ENCODE measurements around the gene HECTD2. TPM values are rescaled to one million over a fixed set of nuclear protein-coding genes. Genes with fewer than 3 reads are reported as not detected.

Gene HECTD2
- total and polyA plus RNA-seq, 9 of the 15 experiments (the other 6 are each of a cell fraction or from before 2014, with no cell fraction given): 1.3 to 5.9 (median 3.9) TPM

DNA sequence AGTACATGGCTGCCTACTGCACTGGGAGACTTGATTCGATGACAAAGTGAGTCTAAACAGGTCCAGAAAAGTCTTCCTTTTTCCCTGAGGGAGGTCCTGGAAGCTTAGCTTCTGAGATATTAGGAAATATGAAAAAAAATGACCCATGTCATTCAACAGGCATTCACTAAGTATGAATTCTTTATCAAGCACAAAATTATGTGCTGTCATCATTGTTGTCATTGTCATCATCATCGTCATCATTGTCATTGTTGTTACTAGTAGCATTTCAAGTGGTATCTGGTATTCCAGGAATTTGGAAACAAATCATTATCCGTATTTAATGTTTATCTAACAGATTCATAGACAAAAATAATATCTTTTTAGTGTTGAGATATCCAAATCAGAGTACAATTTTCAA lies 49.7 kb upstream of the HECTD2 start:
- Histone ChIP-seq H3K9me3 (replicated peaks; ENCODE audit: control insufficient read depth, insufficient read depth, low read depth, low read length) (no peaks in the 10 kb centered on the region), H3K79me2 (ENCODE audit: control insufficient read depth, insufficient read depth, low read length) (no peaks in the 10 kb centered on the region), H3K4me3 (no peak overlapping the region), H3K27me3 (ENCODE audit: control insufficient read depth in 2 of 2, insufficient read depth in 2 of 2, low read length in 2 of 2) (peaks cover 0 to 5% of the 10 kb centered on the region in 2 experiments; a peak in 1 of 5 replicates), H3K4me1 (replicated peaks in 1 of 2; ENCODE audit: control insufficient read depth in 2 of 2, insufficient read depth in 2 of 2, low read length in 2 of 2) (no peaks in the 10 kb centered on the region), H3K9me1 (ENCODE audit: control insufficient read depth, insufficient read depth, low read length) (no peaks in the 10 kb centered on the region), H4K20me1 (replicated peaks; ENCODE audit: control insufficient read depth, insufficient read depth, low read length) (no peaks in the 10 kb centered on the region), H3K9ac (ENCODE audit: insufficient read depth in 1 of 2, low read depth in 2 of 2, low read length in 2 of 2) (no peak overlapping the region), H3K27ac (ENCODE audit: extremely low read depth, low read depth, low read length) (no peak overlapping the region), H2AFZ (ENCODE audit: low read depth, low read length) (no peak overlapping the region), H3K36me3 (ENCODE audit: control insufficient read depth, insufficient read depth, low read length) (no peaks in the 10 kb centered on the region), H3K4me2 (ENCODE audit: insufficient read depth, low read length) (no peak overlapping the region)
- intact Hi-C loops (cut with micrococcal nuclease): no loop called here
- DNase-seq (ENCODE audit: extremely low read depth in 1 of 4, low spot score in 3 of 4): no peak
- no peak for ATAC-seq
- in situ Hi-C loops (cut with MboI): no loop called here
- FAIRE-seq: no peak
- 0% methylated on average over 3 of the region's 3 CpGs for WGBS (ENCODE audit: insufficient coverage, low coverage, missing lambda C conversion rate)
- ChIA-PET POLR2A (no interaction called here), CTCF (ENCODE audit: low intra/inter-chr PET ratio) (no interaction called here)
- TF ChIP-seq ZNF785 (CRISPR knock-in tag; IDR thresholded peaks at IDR 0.05): no peak
- no peak for TF ChIP-seq ZNF445 (CRISPR knock-in tag; IDR thresholded peaks at IDR 0.05; ENCODE audit: low read depth)
- no peak for TF ChIP-seq ZNF174 (CRISPR knock-in tag; IDR thresholded peaks at IDR 0.05)
- no peak for TF ChIP-seq CBFB (CRISPR knock-in tag; IDR thresholded peaks at IDR 0.05)
- TF ChIP-seq CBX3 (IDR thresholded peaks at IDR 0.05; ENCODE audit: borderline replicate concordance in 1 of 2, low read length in 2 of 2): no peak
- TF ChIP-seq TFAM (CRISPR knock-in tag; conservative IDR thresholded peaks at IDR 0.05): no peak
- no peak for TF ChIP-seq ZBTB7A (IDR thresholded peaks at IDR 0.05; ENCODE audit: borderline replicate concordance, control insufficient read depth, low read depth, low read length)
- TF ChIP-seq, protein P1, sequence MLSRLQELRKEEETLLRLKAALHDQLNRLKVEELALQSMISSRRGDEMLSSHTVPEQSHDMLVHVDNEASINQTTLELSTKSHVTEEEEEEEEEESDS (CRISPR knock-in tag; IDR thresholded peaks at IDR 0.05): no peak
- TF ChIP-seq, protein P2, sequence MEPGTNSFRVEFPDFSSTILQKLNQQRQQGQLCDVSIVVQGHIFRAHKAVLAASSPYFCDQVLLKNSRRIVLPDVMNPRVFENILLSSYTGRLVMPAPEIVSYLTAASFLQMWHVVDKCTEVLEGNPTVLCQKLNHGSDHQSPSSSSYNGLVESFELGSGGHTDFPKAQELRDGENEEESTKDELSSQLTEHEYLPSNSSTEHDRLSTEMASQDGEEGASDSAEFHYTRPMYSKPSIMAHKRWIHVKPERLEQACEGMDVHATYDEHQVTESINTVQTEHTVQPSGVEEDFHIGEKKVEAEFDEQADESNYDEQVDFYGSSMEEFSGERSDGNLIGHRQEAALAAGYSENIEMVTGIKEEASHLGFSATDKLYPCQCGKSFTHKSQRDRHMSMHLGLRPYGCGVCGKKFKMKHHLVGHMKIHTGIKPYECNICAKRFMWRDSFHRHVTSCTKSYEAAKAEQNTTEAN (CRISPR knock-in tag; IDR thresholded peaks at IDR 0.05): no peak
- TF ChIP-seq, protein P3, sequence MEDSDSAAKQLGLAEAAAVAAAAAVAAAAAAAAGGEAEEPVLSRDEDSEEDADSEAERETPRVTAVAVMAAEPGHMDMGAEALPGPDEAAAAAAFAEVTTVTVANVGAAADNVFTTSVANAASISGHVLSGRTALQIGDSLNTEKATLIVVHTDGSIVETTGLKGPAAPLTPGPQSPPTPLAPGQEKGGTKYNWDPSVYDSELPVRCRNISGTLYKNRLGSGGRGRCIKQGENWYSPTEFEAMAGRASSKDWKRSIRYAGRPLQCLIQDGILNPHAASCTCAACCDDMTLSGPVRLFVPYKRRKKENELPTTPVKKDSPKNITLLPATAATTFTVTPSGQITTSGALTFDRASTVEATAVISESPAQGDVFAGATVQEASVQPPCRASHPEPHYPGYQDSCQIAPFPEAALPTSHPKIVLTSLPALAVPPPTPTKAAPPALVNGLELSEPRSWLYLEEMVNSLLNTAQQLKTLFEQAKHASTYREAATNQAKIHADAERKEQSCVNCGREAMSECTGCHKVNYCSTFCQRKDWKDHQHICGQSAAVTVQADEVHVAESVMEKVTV (CRISPR knock-in tag; IDR thresholded peaks at IDR 0.05): no peak
- TF ChIP-seq, protein P4, sequence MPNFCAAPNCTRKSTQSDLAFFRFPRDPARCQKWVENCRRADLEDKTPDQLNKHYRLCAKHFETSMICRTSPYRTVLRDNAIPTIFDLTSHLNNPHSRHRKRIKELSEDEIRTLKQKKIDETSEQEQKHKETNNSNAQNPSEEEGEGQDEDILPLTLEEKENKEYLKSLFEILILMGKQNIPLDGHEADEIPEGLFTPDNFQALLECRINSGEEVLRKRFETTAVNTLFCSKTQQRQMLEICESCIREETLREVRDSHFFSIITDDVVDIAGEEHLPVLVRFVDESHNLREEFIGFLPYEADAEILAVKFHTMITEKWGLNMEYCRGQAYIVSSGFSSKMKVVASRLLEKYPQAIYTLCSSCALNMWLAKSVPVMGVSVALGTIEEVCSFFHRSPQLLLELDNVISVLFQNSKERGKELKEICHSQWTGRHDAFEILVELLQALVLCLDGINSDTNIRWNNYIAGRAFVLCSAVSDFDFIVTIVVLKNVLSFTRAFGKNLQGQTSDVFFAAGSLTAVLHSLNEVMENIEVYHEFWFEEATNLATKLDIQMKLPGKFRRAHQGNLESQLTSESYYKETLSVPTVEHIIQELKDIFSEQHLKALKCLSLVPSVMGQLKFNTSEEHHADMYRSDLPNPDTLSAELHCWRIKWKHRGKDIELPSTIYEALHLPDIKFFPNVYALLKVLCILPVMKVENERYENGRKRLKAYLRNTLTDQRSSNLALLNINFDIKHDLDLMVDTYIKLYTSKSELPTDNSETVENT (CRISPR knock-in tag; IDR thresholded peaks at IDR 0.05): no peak
- no peak for TF ChIP-seq ZFPM2 (CRISPR knock-in tag; IDR thresholded peaks at IDR 0.05)
- TF ChIP-seq HDAC1 (IDR thresholded peaks at IDR 0.05): no peak
- BruUV-seq (replicated peaks): no TSS peak

Data from K562 (cell line).